Fibroblast of lung (primary cell): ENCODE measurements around the gene ASIC4.

ENCODE experiments used
- EZH2 ChIP-seq: IDR thresholded peaks from 2 replicates; pipeline ENCODE4 v1.5.1; 2012; ENCODE audit warnings: low read length, control low read depth, mild to moderate bottlenecking; ENCODE audit errors: missing control alignments
- TF ChIP-seq, protein P1 (sequence below), 2 donors: IDR thresholded peaks in 1 of 2; conservative IDR thresholded peaks in 1 of 2; 1 replicate in 1 of 2; 2 replicates in 1 of 2; pipeline ENCODE4 v1.5.1; 2011 to 2012; ENCODE audit warnings: low read length in 2 of 2, control low read depth in 1 of 2, inconsistent platforms in 1 of 2, low read depth in 1 of 2, mild to moderate bottlenecking in 1 of 2

GRCh38 chr2:219493086-219493485, 21.2 kb upstream of the ASIC4 start:
- TF ChIP-seq, protein P1, sequence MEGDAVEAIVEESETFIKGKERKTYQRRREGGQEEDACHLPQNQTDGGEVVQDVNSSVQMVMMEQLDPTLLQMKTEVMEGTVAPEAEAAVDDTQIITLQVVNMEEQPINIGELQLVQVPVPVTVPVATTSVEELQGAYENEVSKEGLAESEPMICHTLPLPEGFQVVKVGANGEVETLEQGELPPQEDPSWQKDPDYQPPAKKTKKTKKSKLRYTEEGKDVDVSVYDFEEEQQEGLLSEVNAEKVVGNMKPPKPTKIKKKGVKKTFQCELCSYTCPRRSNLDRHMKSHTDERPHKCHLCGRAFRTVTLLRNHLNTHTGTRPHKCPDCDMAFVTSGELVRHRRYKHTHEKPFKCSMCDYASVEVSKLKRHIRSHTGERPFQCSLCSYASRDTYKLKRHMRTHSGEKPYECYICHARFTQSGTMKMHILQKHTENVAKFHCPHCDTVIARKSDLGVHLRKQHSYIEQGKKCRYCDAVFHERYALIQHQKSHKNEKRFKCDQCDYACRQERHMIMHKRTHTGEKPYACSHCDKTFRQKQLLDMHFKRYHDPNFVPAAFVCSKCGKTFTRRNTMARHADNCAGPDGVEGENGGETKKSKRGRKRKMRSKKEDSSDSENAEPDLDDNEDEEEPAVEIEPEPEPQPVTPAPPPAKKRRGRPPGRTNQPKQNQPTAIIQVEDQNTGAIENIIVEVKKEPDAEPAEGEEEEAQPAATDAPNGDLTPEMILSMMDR (conservative IDR thresholded peaks at IDR 0.05 in 1 of 2, IDR thresholded peaks at IDR 0.05 in 1 of 2; ENCODE audit: low read depth in 1 of 2, low read length in 2 of 2) = no peak
- TF ChIP-seq EZH2 = no peak
